ENCODE results near the gene ASXL1. TPM values are rescaled to one million over a fixed set of nuclear protein-coding genes. Genes with fewer than 3 reads are reported as not detected.

The ASXL1 gene
- total RNA-seq, 4 donors from 2014 or later: 43.5 to 79.8 (median 58.4) TPM

GRCh38 chr20:32488066-32488838 is 130.1 kb downstream of the ASXL1 start:
- no peak overlapping the region for H3K27ac ChIP-seq
- TF ChIP-seq POLR2AphosphoS5 (IDR thresholded peaks at IDR 0.05) (no peak), POLR2A (IDR thresholded peaks at IDR 0.05) (no peak), CTCF (IDR thresholded peaks at IDR 0.05) (no peak), EP300 (IDR thresholded peaks at IDR 0.05) (no peak)
- H3K4me3 ChIP-seq: no peak overlapping the region
- no peaks in the 10 kb centered on the region for H3K36me3 ChIP-seq
- H3K4me1 ChIP-seq: peaks cover 0 to 23% (median 0%) of the 10 kb centered on the region in 3 donors
- ATAC-seq: no peak
- 93 to 95% methylated on average over 7 of the region's 7 CpGs for WGBS, 2 donors (ENCODE audit: low coverage in 1 of 2)
- H3K27me3 ChIP-seq: no peaks in the 10 kb centered on the region
- H3K9me3 ChIP-seq: no peaks in the 10 kb centered on the region

Other genes with a start within 250 kb of the ASXL1 start
- 10 to 100 TPM; 20.7 to 32.6 (median 22.9) TPM for gene TM9SF4, start 248.6 kb upstream of the ASXL1 start, total RNA-seq
- 10 to 100 TPM in 1 of 4 donors, 1 to 10 TPM in 3; 5.8 to 11.0 (median 6.1) TPM for gene PLAGL2, start 150.6 kb upstream of the ASXL1 start, total RNA-seq
- 10 to 100 TPM; 28.8 to 42.4 (median 33.5) TPM for gene POFUT1, start 150.5 kb upstream of the ASXL1 start, total RNA-seq
- 10 to 100 TPM; 21.4 to 29.0 (median 24.4) TPM for gene KIF3B, start 80.7 kb upstream of the ASXL1 start, total RNA-seq
- gene NOL4L, start 227.0 kb downstream of the ASXL1 start, total RNA-seq: 10 to 100 TPM in 2 of 4 donors, 1 to 10 TPM in 2; 9.0 to 14.7 (median 10.8) TPM

Measured in gastroesophageal sphincter (tissue), 4 donors.